Testis (tissue), 2 donors: ENCODE results near the gene GNRHR.

Experiments used
- CTCF ChIP-seq, 3 experiments: fragments of 450-650 bp in 2 of 3; fragments of 200-600 bp in 1 of 3; sonication (generic) in 1 of 3; IDR thresholded peaks; one replicate each; pipeline ENCODE4 v1.5.1; 2016 to 2019; ENCODE audit warnings: antibody characterized with exemption in 3 of 3, mild to moderate bottlenecking in 2 of 3, moderate library complexity in 1 of 3
- POLR2A ChIP-seq: fragments of 450-650 bp; IDR thresholded peaks from one replicate; pipeline ENCODE4 v1.6.1; 2017; ENCODE audit warnings: antibody characterized with exemption, mild to moderate bottlenecking, moderate library complexity

GRCh38 chr4:67776746-67777145 lies 22.6 kb upstream of the GNRHR start:
- TF ChIP-seq POLR2A, result no peak
- no peak for TF ChIP-seq CTCF (IDR thresholded peaks at IDR 0.05)
